CD4-positive, alpha-beta T cell (primary cell): ENCODE results near the gene IL33. TPM values are rescaled to one million over a fixed set of nuclear protein-coding genes. Genes with fewer than 3 reads are reported as not detected.

ENCODE experiments used
- ATAC-seq: fragments of 200-7000 bp; cut with Tn5 transposase; one replicate; pipeline ENCODE4 v1.10.0; 2022; ENCODE audit warnings: mild to moderate bottlenecking; ENCODE audit not compliant: poor library complexity
- CTCF ChIA-PET: fragments of 350-600 bp; sonication (Branson Sonifier 250); formaldehyde crosslinking; loops from one replicate; lab custom pipeline; 2021; ENCODE audit warnings: antibody characterized with exemption, inconsistent platforms; lab: Charles Lee
- POLR2A ChIA-PET: fragments of 350-600 bp; sonication (Branson Sonifier 250); formaldehyde crosslinking; loops from one replicate; lab custom pipeline; 2021; ENCODE audit warnings: antibody characterized with exemption, inconsistent platforms; lab: Charles Lee
- DNase-seq, 14 experiments: peaks; one replicate each; pipeline ENCODE4 v3.0.0-alpha.2; 2013 to 2020; ENCODE audit warnings: mixed read lengths in 2 of 14
- H3K27ac ChIP-seq, 2 donors: one replicate each; pipeline versions ENCODE4 v1.5.1 to v1.7.0; 2013; ENCODE audit warnings: low read length in 2 of 2, low read depth in 1 of 2, mild to moderate bottlenecking in 1 of 2
- H3K27me3 ChIP-seq, 2 experiments: 1 replicate in 1 of 2; 2 replicates in 1 of 2; pipeline versions ENCODE4 v1.6.1 to v1.7.0; 2013; ENCODE audit warnings: low read length in 2 of 2, control low read depth in 1 of 2, mild to moderate bottlenecking in 1 of 2, moderate library complexity in 1 of 2; ENCODE audit not compliant: insufficient read depth in 2 of 2, control insufficient read depth in 1 of 2
- H3K36me3 ChIP-seq: one replicate; pipeline ENCODE4 v1.6.1; 2013; ENCODE audit warnings: low read length, control low read depth; ENCODE audit not compliant: insufficient read depth
- H3K4me1 ChIP-seq: one replicate; pipeline ENCODE4 v1.6.1; 2013; ENCODE audit warnings: low read length, control low read depth; ENCODE audit not compliant: insufficient read depth
- H3K4me3 ChIP-seq: one replicate; pipeline ENCODE4 v1.5.1; 2013; ENCODE audit warnings: mild to moderate bottlenecking, low read length, moderate library complexity
- H3K9me3 ChIP-seq, 2 experiments: 1 replicate in 1 of 2; 2 replicates in 1 of 2; pipeline versions ENCODE4 v1.6.1 to v1.7.0; 2013; ENCODE audit warnings: low read length in 2 of 2, mild to moderate bottlenecking in 2 of 2, control low read depth in 1 of 2, moderate library complexity in 1 of 2; ENCODE audit not compliant: control insufficient read depth in 1 of 2, insufficient read depth in 1 of 2
- H3K27ac Mint-ChIP-seq: one replicate; pipeline ENCODE4 v1.8.0; 2020; ENCODE audit warnings: mixed read lengths
- H3K27me3 Mint-ChIP-seq: one replicate; pipeline ENCODE4 v1.8.0; 2021; ENCODE audit warnings: mixed read lengths
- H3K36me3 Mint-ChIP-seq: one replicate; pipeline ENCODE4 v1.8.0; 2021; ENCODE audit warnings: low read depth, mixed read lengths
- H3K4me1 Mint-ChIP-seq: one replicate; pipeline ENCODE4 v1.8.0; 2021; ENCODE audit warnings: low read depth, mixed read lengths
- H3K4me3 Mint-ChIP-seq: one replicate; pipeline ENCODE4 v1.8.0; 2020; ENCODE audit warnings: mild to moderate bottlenecking, mixed read lengths
- H3K9me3 Mint-ChIP-seq: one replicate; pipeline ENCODE4 v1.8.0; 2020; ENCODE audit warnings: mixed read lengths
- CTCF ChIP-seq: fragments of 200-600 bp; IDR thresholded peaks from one replicate; pipeline ENCODE4 v1.8.0; 2022; ENCODE audit warnings: antibody characterized with exemption, mild to moderate bottlenecking
- intact Hi-C, 2 experiments: fragments of 100-400 bp; cut with DNase I in 1 of 2; cut with micrococcal nuclease in 1 of 2; formaldehyde crosslinking; loops; one replicate each; pipeline versions ENCODE4 v1.15.1 to v1.9.0; 2023 to 2025; cut with DNase I, micrococcal nuclease
- total RNA-seq, 174 experiments: library from RNA in 2 of 174; stranded (reverse) in 2 of 174; gene quantifications; one replicate each; pipeline ENCODE4 v1.2.3 and lab custom pipeline; 2021 to 2026

Gene IL33
- total RNA-seq, 2 experiments from 2014 or later = not detected

- ATAC-seq (no peak), DNase-seq (peak in 3 of 14 experiments; percentile 9 to 35 (median 32))
- ChIA-PET CTCF (interaction anchor here (1.2 kb wide), 1 partner anchor 252 kb away, joined by 8 read pairs; no protein-coding TSS in a partner anchor), POLR2A (no interaction called here)
- Histone ChIP-seq H3K27me3 (peaks cover 3 to 20% of the 10 kb centered on the region in 2 experiments), H3K27ac (no peak overlapping the region), H3K9me3 (no peaks in the 10 kb centered on the region), H3K36me3 (no peaks in the 10 kb centered on the region), H3K4me3 (no peak overlapping the region), H3K4me1 (no peaks in the 10 kb centered on the region)
- Mint-ChIP-seq H3K27me3 (peaks cover 16% of the 10 kb centered on the region), H3K27ac (no peak overlapping the region), H3K4me3 (no peak overlapping the region), H3K9me3 (no peaks in the 10 kb centered on the region), H3K4me1 (no peaks in the 10 kb centered on the region), H3K36me3 (no peaks in the 10 kb centered on the region)
- TF ChIP-seq CTCF = no peak
- intact Hi-C loops = loop anchor here (1.0 to 5.0 kb wide), 3 partner anchors 251 to 419 kb away; no protein-coding TSS in a partner anchor
Measured at GRCh38 chr9:6305954-6306563, 90.5 kb downstream of the IL33 start.

Other genes with a start within 250 kb of the IL33 start
- gene RANBP6, start 200.2 kb upstream of the IL33 start, total RNA-seq = 10 to 100 TPM; 36.7 to 40.6 TPM
- not detected for gene TPD52L3, start 112.6 kb downstream of the IL33 start, total RNA-seq
- 100 to 1,000 TPM; 141 to 149 TPM for gene UHRF2, start 197.4 kb downstream of the IL33 start, total RNA-seq